HL-60/S4 treated with phorbol 12-myristate 13-acetate at 8.2 ng/mL for 4 days and 3 days (cell line): ENCODE measurements around the gene TFR2.

Experiments used
- in situ Hi-C: fragments of 300-500 bp; cut with MboI; formaldehyde crosslinking; loops from 2 replicates; pipeline ENCODE4 v1.15.0; 2022; ENCODE audit warnings: low sequenced_read_pairs

The TFR2 gene

GRCh38 chr7:100641463-100641859, at the start of gene TFR2:
Gene TFR2, minus strand, starts transcription at chr7:100641552. Its CDS starts 43 bp downstream, at chr7:100641509.
- in situ Hi-C loops = no loop called here

- in situ Hi-C loops = no loop called here
Measured at GRCh38 chr7:100689230-100690135, 48.1 kb upstream of the TFR2 start.

DNA sequence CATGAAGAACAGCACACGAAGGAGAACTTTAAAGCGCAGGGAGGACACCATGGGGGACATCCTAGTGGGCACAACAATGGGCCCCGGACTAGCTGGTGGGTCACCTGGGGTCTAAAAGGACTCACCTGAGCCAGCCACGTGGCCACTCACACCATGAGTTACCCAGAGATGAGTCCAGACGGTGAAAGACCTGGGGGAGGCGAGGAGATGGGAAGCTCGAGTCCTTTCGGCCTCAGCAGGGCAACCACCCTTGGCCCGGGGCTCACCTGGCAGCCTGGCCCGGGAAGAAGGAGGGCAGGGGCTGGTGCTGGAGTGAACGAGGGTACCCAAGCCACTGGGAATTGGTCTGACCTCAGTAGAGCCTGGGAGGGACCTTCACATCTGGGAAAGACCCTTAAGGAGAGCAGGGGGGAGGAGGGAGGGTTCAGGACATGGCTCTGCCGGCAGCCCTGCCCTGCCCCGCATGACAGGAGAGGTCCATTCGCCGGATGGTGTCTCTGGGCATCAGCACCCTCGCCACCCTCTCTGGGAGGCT, 47.0 kb upstream of the TFR2 start:
- in situ Hi-C loops = no loop called here

GRCh38 chr7:100687751-100688300, 46.5 kb upstream of the TFR2 start:
- in situ Hi-C loops = no loop called here

DNA sequence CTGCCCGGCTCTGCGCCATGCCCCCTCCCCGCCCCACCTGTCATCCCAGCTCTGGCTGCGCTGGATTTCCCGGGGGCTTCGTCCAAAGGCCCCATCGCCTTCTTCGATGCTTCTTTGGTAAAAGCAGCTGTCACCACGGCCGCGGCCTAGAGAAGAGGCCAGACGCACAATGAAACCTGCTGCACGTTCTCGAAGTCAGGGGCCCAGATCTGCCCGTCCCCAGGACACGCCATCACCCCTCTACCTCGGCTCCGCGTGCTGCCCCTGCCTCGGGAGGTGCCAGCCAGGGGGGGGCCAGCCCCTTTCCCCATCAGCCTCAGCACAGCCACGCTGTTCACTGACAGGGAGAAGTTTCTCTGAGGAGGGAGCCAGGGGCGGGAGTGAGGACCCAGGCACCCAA, 45.9 kb upstream of the TFR2 start:
- in situ Hi-C loops = no loop called here

DNA sequence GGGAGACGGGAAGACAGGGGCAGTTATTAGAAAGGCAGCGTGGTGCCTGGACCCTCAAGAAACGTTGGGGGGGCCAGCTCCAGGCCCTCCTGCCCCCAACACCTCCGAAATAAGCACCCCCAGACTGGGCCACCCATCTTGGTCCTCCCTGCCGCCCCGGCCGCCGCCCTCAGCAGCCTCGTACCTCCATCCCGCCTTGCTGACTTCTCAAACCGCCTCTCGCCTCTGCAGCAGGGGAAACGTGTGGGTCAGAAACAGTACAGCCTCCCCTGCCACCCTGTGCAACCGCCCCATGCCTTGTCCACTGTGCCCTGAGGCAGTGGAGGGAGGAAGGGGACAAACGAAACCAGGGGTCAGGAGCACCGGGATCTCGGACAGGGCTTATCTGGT, 45.5 kb upstream of the TFR2 start:
- in situ Hi-C loops = no loop called here

- in situ Hi-C loops = no loop called here
Measured at GRCh38 chr7:100686201-100686821, 45.0 kb upstream of the TFR2 start.

DNA sequence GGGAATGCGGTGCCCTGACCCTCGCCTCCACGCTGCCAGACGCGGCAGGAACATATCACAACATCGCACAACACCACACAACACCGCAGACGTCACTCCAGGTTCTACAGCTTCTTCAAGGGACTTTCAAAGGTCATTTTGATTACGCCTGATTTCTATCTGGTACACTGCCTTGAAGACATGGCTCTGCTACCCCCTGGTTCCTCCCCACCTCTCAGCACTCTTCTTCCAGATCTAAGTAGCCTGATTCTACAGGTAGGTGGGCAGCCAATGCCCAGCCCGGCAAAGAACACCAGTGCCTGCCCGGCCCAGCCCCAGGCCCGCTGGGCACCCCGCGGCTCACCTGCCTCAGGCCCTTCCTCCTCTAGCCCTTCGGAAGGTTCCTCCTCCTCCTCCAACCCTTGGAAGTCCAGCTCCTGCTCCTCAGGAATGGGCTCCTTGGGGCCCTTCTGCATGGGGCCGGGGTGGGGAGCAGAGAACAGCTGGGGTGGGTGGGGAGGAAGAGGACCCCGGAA, 44.3 kb upstream of the TFR2 start:
- in situ Hi-C loops = no loop called here

- in situ Hi-C loops = no loop called here
Measured at GRCh38 chr7:100685049-100685605, 43.8 kb upstream of the TFR2 start.

- in situ Hi-C loops = no loop called here
Measured at GRCh38 chr7:100684534-100685042, 43.2 kb upstream of the TFR2 start.

- in situ Hi-C loops = no loop called here
Measured at GRCh38 chr7:100683659-100684533, 42.5 kb upstream of the TFR2 start.

DNA sequence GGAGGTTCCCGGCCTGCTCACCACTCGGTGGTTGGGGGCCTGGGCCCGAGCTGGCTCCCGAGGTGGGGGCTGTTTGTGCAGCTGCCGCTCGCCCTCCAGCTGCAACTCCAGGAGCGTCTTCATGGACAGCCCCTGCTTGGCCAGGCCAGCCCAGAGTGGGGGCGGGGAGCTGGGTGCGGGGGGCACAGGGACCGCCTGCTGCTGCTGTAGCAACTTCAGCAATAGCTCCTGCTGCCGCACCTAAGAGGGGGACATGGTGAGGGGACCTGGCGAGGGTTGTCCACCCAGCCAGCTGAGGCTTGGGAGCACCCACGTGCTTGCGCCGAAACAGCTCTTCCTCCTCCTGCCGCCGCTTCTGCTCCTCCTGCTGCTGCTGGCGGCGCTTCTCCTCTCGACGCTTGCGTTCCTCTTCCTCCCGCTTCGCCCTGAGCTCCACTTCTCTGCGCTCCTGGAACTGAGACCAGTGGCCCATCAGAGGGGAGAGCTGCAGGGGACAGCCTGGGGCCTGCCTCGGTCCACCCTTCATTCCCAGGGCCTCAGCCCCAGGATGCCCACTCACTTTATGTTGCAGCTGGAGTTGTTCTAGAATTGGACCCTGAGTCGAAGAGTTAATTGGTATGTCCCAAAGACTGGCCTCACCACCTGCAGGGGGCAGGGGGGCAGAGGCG, 41.8 kb upstream of the TFR2 start:
- in situ Hi-C loops = no loop called here

- in situ Hi-C loops = no loop called here
Measured at GRCh38 chr7:100682228-100682741, 40.9 kb upstream of the TFR2 start.

DNA sequence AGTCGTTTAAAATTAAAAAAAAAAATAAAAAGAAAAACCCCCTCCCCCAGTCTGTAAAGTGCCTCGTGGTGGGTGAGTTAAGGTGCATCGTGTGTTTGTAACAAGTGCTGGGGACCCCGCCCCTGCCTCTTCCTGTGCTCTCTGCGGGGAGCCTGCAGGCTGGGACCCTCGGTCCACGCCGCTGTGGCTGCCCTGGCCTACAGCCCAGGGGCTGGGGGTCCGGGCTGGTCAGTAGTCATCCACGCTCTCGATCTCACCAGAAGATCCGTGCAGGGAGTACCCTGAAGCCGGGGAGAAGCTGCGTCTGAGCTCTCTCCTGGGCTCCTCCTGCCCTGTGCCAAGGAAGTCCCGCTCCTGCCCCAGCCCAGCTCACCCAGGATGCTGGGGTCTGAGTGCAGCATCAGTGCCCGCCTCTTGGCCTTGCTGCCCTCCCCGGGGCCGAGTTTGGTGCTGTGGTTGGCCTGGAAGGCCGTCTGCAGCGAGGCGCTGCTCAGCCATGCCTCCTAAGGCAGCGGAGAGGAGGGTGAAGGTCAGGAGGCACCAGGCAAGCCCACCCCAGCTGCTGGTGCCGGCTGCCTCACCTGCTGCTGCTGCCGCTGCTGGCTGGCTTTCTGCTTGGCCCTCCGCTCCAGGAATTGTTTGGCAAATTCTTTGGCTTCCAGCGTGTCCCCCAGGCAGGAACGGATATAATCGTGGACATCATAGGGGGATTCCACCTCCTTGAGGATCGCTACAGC, 40.3 kb upstream of the TFR2 start:
- in situ Hi-C loops = no loop called here

GRCh38 chr7:100680576-100681271, 39.4 kb upstream of the TFR2 start:
- in situ Hi-C loops = no loop called here

DNA sequence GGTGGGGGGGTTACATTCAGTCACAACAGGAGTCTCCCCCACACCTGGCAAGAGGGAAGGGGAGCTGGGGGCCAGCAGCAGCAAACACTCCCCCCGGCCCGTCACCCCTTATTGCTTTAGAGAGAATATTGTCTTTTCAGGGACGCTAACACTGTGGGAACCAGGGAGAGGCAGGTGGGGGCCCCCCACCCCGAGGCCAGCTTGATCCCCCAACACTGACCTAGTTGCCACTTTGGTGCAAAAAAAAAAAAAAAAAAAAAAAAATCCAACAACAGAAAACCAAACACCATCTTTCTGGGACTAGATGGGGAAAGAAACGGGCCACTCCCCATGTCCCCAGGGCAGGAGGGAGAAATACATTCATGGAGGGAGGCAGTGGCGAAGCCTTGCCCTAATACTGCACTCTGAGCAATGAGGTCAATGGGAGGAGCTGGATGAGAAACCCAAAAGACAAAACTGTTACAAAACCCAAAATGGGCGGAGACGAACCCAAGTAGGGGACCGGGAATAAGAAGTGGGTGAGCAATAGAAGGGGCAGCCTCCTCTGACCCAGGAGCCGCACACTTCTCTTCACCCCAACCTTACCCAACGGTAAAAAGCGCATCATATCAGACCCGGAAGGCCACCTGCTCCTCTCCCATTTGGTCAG, 38.7 kb upstream of the TFR2 start:
- in situ Hi-C loops = no loop called here

- in situ Hi-C loops = no loop called here
Measured at GRCh38 chr7:100679129-100679926, 38.0 kb upstream of the TFR2 start.
